ENCODE results near the gene ACOX3. TPM values are rescaled to one million over a fixed set of nuclear protein-coding genes. Genes with fewer than 3 reads are reported as not detected.

ACOX3 gene
- polyA plus RNA-seq, 3 donors, result 3.8 to 16.8 (median 13.3) TPM

- Mint-ChIP-seq H3K27me3 (ENCODE audit: low read depth in 3 of 3) (peaks cover 0 to 2% (median 0%) of the 10 kb centered on the region in 3 donors), H3K36me3 (peaks cover 43 to 69% of the 10 kb centered on the region in 2 donors), H3K4me1 (no peaks in the 10 kb centered on the region), H3K9me3 (peaks cover 0 to 2% (median 0%) of the 10 kb centered on the region in 7 donors), H3K27ac (no peak overlapping the region), H3K4me3 (no peak overlapping the region)
- Histone ChIP-seq H2AFZ (ENCODE audit: insufficient read depth, low read depth, low read length, poor library complexity, severe bottlenecking) (no peak overlapping the region), H3K4me1 (ENCODE audit: control insufficient read depth in 1 of 2, insufficient read depth in 2 of 2, low read length in 2 of 2) (no peaks in the 10 kb centered on the region), H3K9ac (ENCODE audit: insufficient read depth, low read length, poor library complexity, severe bottlenecking) (no peak overlapping the region), H4K20me1 (ENCODE audit: insufficient read depth, low read length) (no peaks in the 10 kb centered on the region), H3K4me3 (replicated peaks in 1 of 3; ENCODE audit: low read depth in 2 of 3, low read length in 3 of 3) (no peak overlapping the region), H3K36me3 (replicated peaks in 1 of 2; ENCODE audit: control insufficient read depth in 1 of 2, insufficient read depth in 2 of 2, low read length in 2 of 2) (peaks cover 27 to 50% of the 10 kb centered on the region in 2 donors), H3K4me2 (replicated peaks; ENCODE audit: extremely low read depth, low read length, poor library complexity, severe bottlenecking) (no peak overlapping the region), H3K9me3 (replicated peaks in 1 of 2; ENCODE audit: control insufficient read depth in 1 of 2, insufficient read depth in 1 of 2, low read length in 2 of 2) (no peaks in the 10 kb centered on the region), H3K27me3 (ENCODE audit: control insufficient read depth in 2 of 2, insufficient read depth in 2 of 2, low read length in 2 of 2) (no peaks in the 10 kb centered on the region), H3K27ac (ENCODE audit: low read depth in 1 of 2, low read length in 2 of 2) (no peak overlapping the region), H3K79me2 (ENCODE audit: insufficient read depth, low read length) (no peaks in the 10 kb centered on the region)
- TF ChIP-seq CTCF (IDR thresholded peaks at IDR 0.05), result no peak
- WGBS (ENCODE audit: insufficient coverage), result 100% methylated on average over 5 of the region's 11 CpGs
- no peak for DNase-seq
- intact Hi-C loops (cut with micrococcal nuclease), result no loop called here
Measured at GRCh38 chr4:8385611-8386010, 54.9 kb downstream of the ACOX3 start.

DNA sequence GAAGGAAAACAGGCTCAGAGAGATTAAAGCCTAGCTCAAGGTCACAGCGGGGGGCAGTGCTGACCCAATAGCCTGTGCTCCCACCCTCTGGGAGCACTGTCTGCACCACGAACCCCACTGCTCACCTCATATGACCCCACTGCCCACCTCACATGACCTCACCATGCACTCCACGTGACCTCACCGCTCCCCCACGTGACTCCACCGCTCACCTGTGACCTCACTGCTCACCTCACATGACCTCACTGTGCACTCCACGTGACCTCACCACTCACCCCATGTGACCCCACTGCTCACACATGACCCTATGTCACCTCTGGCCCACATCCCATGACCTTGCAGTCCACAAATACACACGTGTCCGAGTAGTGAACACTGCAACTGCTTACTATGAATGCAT is 55.4 kb downstream of the ACOX3 start:
- no peaks in the 10 kb centered on the region for H4K20me1 ChIP-seq (ENCODE audit: insufficient read depth, low read length)
- no peak for TF ChIP-seq CTCF (IDR thresholded peaks at IDR 0.05)
- Mint-ChIP-seq H3K9me3 (peaks cover 0 to 2% (median 0%) of the 10 kb centered on the region in 7 donors), H3K27ac (peak overlapping the region in 2 of 7 donors; percentile 8 to 51), H3K4me1 (no peaks in the 10 kb centered on the region), H3K27me3 (ENCODE audit: low read depth in 3 of 3) (no peaks in the 10 kb centered on the region), H3K36me3 (peaks cover 40 to 65% of the 10 kb centered on the region in 2 donors), H3K4me3 (no peak overlapping the region)
- H3K27ac ChIP-seq (ENCODE audit: low read depth in 1 of 2, low read length in 2 of 2), result no peak overlapping the region
- no peaks in the 10 kb centered on the region for H3K79me2 ChIP-seq (ENCODE audit: insufficient read depth, low read length)
- H3K27me3 ChIP-seq (ENCODE audit: control insufficient read depth in 2 of 2, insufficient read depth in 2 of 2, low read length in 2 of 2), result no peaks in the 10 kb centered on the region
- no peak overlapping the region for H3K9ac ChIP-seq (ENCODE audit: insufficient read depth, low read length, poor library complexity, severe bottlenecking)
- intact Hi-C loops (cut with micrococcal nuclease), result no loop called here
- H3K36me3 ChIP-seq (replicated peaks in 1 of 2; ENCODE audit: control insufficient read depth in 1 of 2, insufficient read depth in 2 of 2, low read length in 2 of 2), result peaks cover 27 to 46% of the 10 kb centered on the region in 2 donors
- DNase-seq, result no peak
- H2AFZ ChIP-seq (ENCODE audit: insufficient read depth, low read depth, low read length, poor library complexity, severe bottlenecking), result no peak overlapping the region
- WGBS (ENCODE audit: insufficient coverage), result 93% methylated on average over 9 of the region's 9 CpGs
- H3K4me1 ChIP-seq (ENCODE audit: control insufficient read depth in 1 of 2, insufficient read depth in 2 of 2, low read length in 2 of 2), result no peaks in the 10 kb centered on the region
- H3K9me3 ChIP-seq (replicated peaks in 1 of 2; ENCODE audit: control insufficient read depth in 1 of 2, insufficient read depth in 1 of 2, low read length in 2 of 2), result no peaks in the 10 kb centered on the region
- H3K4me2 ChIP-seq (replicated peaks; ENCODE audit: extremely low read depth, low read length, poor library complexity, severe bottlenecking), result no peak overlapping the region
- no peak overlapping the region for H3K4me3 ChIP-seq (replicated peaks in 1 of 3; ENCODE audit: low read depth in 2 of 3, low read length in 3 of 3)
